Natural killer cell (primary cell): ENCODE measurements around the gene NPTXR. TPM values are rescaled to one million over a fixed set of nuclear protein-coding genes. Genes with fewer than 3 reads are reported as not detected.
A peak's percentile ranks its signal among the peaks of the same experiment; 100 is the strongest.

Experiments used
- ATAC-seq, 3 donors: fragments of 150-1000 bp in 2 of 3; fragments of 200-7000 bp in 1 of 3; cut with Tn5 transposase; 1 replicate in 1 of 3; 2 replicates in 2 of 3; pipeline ENCODE4 v1.10.0; 2021; ENCODE audit warnings: mild to moderate bottlenecking in 2 of 3, moderate library complexity in 2 of 3
- DNase-seq, 2 donors: peaks; one replicate each; pipeline versions ENCODE4 v3.0.0 to v3.0.0-alpha.2; 2013 to 2021; ENCODE audit warnings: mixed read lengths in 1 of 2
- H3K27ac ChIP-seq: one replicate; pipeline ENCODE4 v1.5.1; 2013; ENCODE audit warnings: mild to moderate bottlenecking, low read length
- H3K27me3 ChIP-seq: one replicate; pipeline ENCODE4 v1.6.1; 2013; ENCODE audit warnings: low read length; ENCODE audit not compliant: control insufficient read depth, insufficient read depth
- H3K36me3 ChIP-seq: one replicate; pipeline ENCODE4 v1.6.1; 2013; ENCODE audit warnings: low read length; ENCODE audit not compliant: control insufficient read depth, insufficient read depth
- H3K4me1 ChIP-seq: one replicate; pipeline ENCODE4 v1.6.1; 2013; ENCODE audit warnings: low read length; ENCODE audit not compliant: control insufficient read depth, insufficient read depth
- H3K4me3 ChIP-seq: one replicate; pipeline ENCODE4 v1.5.1; 2013; ENCODE audit warnings: low read length
- H3K9me3 ChIP-seq: one replicate; pipeline ENCODE4 v1.6.1; 2013; ENCODE audit warnings: low read length; ENCODE audit not compliant: control insufficient read depth, insufficient read depth
- H3K27ac Mint-ChIP-seq, 2 donors: one replicate each; pipeline ENCODE4 v1.8.0; 2022; ENCODE audit warnings: mild to moderate bottlenecking in 2 of 2, mixed read lengths in 2 of 2, moderate library complexity in 1 of 2
- H3K27me3 Mint-ChIP-seq, 2 donors: one replicate each; pipeline ENCODE4 v1.8.0; 2022; ENCODE audit warnings: low read depth in 2 of 2, mixed read lengths in 2 of 2
- H3K36me3 Mint-ChIP-seq: one replicate; pipeline ENCODE4 v1.8.0; 2022; ENCODE audit warnings: mixed read lengths
- H3K4me1 Mint-ChIP-seq, 2 donors: one replicate each; pipeline ENCODE4 v1.8.0; 2022; ENCODE audit warnings: mixed read lengths in 2 of 2
- H3K4me3 Mint-ChIP-seq: one replicate; pipeline ENCODE4 v1.8.0; 2022; ENCODE audit warnings: mild to moderate bottlenecking, moderate library complexity, mixed read lengths
- H3K9me3 Mint-ChIP-seq, 2 donors: one replicate each; pipeline ENCODE4 v1.8.0; 2022; ENCODE audit warnings: mixed read lengths in 2 of 2
- WGBS: methylation state at CpG from one replicate; pipeline ENCODE4 v1.1.7; 2013; ENCODE audit warnings: missing lambda C conversion rate; ENCODE audit not compliant: insufficient coverage; 5-methylcytosine and 5-hydroxymethylcytosine counted together
- intact Hi-C: fragments of 100-400 bp; cut with micrococcal nuclease; formaldehyde crosslinking; loops from one replicate; pipeline ENCODE4 v1.14.2; 2022
- total RNA-seq, 4 donors: library from RNA; stranded (reverse); fragments of 120-200 nt in 1 of 4; gene quantifications; one replicate each; pipeline versions ENCODE4 v1.2.3 to v1.2.4, GENCODE V29; 2013 to 2022
- TF ChIP-seq, protein P1 (sequence below): fragments of 200-600 bp; IDR thresholded peaks from one replicate; pipeline ENCODE4 v1.8.0; 2022; ENCODE audit warnings: antibody characterized with exemption

The NPTXR gene
- total RNA-seq, 3 donors from 2014 or later (not counting 1 experiment from before 2014, with no cell fraction given) = 4.8 to 8.2 (median 6.1) TPM

DNA sequence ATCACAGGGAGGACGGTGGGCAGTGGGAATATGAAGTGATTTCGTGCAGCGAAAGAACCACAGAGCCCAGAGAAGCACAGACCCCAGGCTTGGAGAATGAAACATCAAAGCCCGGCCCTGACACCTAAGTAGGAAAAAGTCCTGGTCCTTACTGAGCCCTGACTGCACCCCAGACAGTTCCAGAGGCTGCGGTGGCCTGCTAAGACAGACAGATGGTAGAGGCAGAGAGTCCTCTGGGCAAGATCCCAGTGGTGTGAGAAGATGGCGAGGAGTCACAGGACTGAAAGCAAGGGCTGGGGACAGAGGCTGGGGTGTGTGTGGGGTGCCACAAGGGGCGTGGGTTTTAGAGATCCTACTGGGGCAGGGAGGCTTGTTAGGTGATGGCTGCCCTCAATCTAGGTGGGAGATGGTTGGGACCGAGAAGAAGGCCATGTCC lies 24.5 kb upstream of the NPTXR start:
- H3K36me3 Mint-ChIP-seq = no peaks in the 10 kb centered on the region
- H3K27me3 ChIP-seq = no peaks in the 10 kb centered on the region
- TF ChIP-seq, protein P1, sequence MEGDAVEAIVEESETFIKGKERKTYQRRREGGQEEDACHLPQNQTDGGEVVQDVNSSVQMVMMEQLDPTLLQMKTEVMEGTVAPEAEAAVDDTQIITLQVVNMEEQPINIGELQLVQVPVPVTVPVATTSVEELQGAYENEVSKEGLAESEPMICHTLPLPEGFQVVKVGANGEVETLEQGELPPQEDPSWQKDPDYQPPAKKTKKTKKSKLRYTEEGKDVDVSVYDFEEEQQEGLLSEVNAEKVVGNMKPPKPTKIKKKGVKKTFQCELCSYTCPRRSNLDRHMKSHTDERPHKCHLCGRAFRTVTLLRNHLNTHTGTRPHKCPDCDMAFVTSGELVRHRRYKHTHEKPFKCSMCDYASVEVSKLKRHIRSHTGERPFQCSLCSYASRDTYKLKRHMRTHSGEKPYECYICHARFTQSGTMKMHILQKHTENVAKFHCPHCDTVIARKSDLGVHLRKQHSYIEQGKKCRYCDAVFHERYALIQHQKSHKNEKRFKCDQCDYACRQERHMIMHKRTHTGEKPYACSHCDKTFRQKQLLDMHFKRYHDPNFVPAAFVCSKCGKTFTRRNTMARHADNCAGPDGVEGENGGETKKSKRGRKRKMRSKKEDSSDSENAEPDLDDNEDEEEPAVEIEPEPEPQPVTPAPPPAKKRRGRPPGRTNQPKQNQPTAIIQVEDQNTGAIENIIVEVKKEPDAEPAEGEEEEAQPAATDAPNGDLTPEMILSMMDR = no peak
- H3K9me3 Mint-ChIP-seq = no peaks in the 10 kb centered on the region
- no peak for DNase-seq
- peaks cover 22 to 39% of the 10 kb centered on the region in 2 donors for H3K4me1 Mint-ChIP-seq
- peaks cover 41% of the 10 kb centered on the region for H3K4me1 ChIP-seq
- no peaks in the 10 kb centered on the region for H3K9me3 ChIP-seq
- ATAC-seq = no peak
- H3K4me3 ChIP-seq = no peak overlapping the region
- intact Hi-C loops = loop anchor here (2.0 kb wide), 1 partner anchor 134 kb away; no protein-coding TSS in a partner anchor
- peaks cover 24% of the 10 kb centered on the region for H3K36me3 ChIP-seq
- H3K4me3 Mint-ChIP-seq = no peak overlapping the region
- WGBS = 92% methylated on average over 8 of the region's 8 CpGs
- H3K27ac Mint-ChIP-seq = peak overlapping the region in 1 of 2 donors; percentile 35
- no peak overlapping the region for H3K27ac ChIP-seq
- H3K27me3 Mint-ChIP-seq = no peaks in the 10 kb centered on the region

DNA sequence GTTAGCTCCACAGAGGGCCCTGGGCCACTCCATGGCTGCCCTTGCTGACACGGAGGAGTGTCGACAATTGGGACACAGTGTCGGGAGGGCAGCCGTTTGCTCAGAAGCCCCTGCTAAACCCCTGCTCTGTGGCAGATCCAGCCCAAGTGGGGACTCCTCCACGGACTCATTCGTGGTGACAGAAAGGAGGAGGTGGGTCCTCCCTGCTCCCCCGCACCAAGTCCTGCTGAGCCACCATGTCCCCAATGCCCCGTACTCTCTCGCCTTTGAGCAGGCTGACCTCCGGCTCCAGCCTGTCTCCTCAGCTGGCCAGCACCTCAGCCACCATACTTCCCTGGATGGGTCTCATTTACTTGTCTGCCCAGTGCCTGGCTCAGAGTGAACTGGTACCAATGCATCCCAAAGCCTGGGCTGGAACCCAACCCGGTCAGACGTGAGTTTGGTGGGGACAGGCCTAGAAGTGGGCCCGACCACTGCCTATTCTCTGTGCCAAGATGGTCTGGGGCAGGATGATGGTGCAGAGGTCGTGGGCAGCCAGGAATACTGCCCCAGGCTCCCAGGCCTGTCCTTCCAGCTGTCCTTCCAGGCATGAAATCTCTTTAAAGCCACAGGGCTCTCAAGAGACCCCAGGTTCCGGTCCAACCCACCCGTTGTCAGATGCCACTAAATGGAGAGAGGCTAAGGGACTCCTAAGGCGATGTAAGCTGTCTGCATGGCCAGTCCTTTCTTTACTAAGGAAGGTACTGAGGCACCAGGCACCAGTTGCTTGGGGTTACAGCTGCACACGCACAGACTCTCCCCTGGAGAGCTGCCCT lies 23.9 kb upstream of the NPTXR start:
- no peaks in the 10 kb centered on the region for H3K9me3 ChIP-seq
- Mint-ChIP-seq H3K4me3 (no peak overlapping the region), H3K36me3 (no peaks in the 10 kb centered on the region), H3K4me1 (peaks cover 22 to 41% of the 10 kb centered on the region in 2 donors), H3K27me3 (no peaks in the 10 kb centered on the region), H3K9me3 (no peaks in the 10 kb centered on the region), H3K27ac (no peak overlapping the region)
- WGBS = 97% methylated on average over 18 of the region's 18 CpGs
- DNase-seq (no peak), ATAC-seq (no peak)
- peaks cover 24% of the 10 kb centered on the region for H3K36me3 ChIP-seq
- no peak overlapping the region for H3K4me3 ChIP-seq
- H3K4me1 ChIP-seq = peaks cover 36% of the 10 kb centered on the region
- no peak overlapping the region for H3K27ac ChIP-seq
- H3K27me3 ChIP-seq = no peaks in the 10 kb centered on the region
- intact Hi-C loops = loop anchor here (2.0 kb wide), 2 partner anchors 135 to 449 kb away; no protein-coding TSS in a partner anchor
- TF ChIP-seq, protein P1 = no peak

DNA sequence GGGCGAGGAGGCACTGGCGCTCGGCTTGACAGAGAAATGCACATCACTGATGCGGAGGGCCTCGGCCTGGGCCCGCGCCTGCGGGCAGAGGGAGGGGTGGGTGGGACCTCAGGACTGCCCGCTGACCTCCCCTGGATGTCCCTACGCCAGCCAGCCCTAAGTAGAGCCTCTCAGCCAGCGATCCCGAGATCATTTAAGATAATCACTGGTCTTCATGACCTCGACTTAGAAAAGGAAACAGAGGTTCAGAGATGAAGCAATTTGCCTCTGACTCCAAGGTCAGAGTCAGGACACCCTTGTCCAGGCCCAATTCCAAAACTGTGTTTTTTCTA lies 23.3 kb upstream of the NPTXR start:
- peaks cover 22 to 37% of the 10 kb centered on the region in 2 donors for H3K4me1 Mint-ChIP-seq
- TF ChIP-seq, protein P1 = no peak
- no peaks in the 10 kb centered on the region for H3K36me3 Mint-ChIP-seq
- H3K27me3 Mint-ChIP-seq = no peaks in the 10 kb centered on the region
- intact Hi-C loops = loop anchor here (2.0 kb wide), 1 partner anchor 450 kb away; no protein-coding TSS in a partner anchor
- no peaks in the 10 kb centered on the region for H3K9me3 ChIP-seq
- peaks cover 34% of the 10 kb centered on the region for H3K4me1 ChIP-seq
- H3K27me3 ChIP-seq = no peaks in the 10 kb centered on the region
- peaks cover 24% of the 10 kb centered on the region for H3K36me3 ChIP-seq
- no peak overlapping the region for H3K4me3 Mint-ChIP-seq
- H3K27ac Mint-ChIP-seq = no peak overlapping the region
- WGBS = 98% methylated on average over 13 of the region's 13 CpGs
- H3K9me3 Mint-ChIP-seq = no peaks in the 10 kb centered on the region
- no peak overlapping the region for H3K27ac ChIP-seq
- DNase-seq = no peak
- no peak overlapping the region for H3K4me3 ChIP-seq
- no peak for ATAC-seq
